ENCODE data around the gene AFTPH.

The AFTPH gene

DNA sequence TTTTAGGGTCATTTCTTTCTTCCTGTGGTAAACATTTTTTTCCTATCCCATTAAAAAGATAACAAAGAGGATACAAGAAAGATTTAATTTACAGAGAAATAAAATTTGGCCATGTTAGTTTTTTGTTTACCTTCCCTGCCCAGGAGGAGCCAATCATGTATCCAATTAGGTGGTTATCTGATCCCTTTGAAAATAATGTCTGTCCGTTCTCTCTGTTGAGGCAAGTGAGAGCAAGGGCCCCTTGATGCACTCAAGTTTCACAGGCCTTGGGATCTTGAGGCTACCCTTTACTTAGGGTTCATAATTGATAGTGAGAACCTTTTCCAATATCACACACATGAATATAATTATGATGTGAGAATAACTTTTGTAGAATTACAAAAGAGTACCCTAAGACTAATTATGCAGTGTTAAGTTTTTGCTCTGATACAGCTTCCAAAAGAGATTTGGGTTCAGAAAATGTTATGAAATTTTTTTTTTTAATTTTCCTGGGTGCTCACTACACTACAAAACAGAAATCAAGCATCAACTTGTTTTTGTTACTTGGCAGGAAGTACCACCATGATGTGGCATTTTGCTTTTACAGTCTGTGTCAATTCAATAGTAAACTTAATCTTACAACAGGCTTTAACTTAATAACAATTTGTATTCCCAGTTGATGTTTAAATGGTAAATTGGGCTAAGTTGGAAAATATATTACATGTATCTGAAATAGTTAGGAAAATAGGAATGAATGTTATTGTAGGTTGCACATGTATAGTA is 42.0 kb downstream of the AFTPH start:
- H3K9me2 ChIP-seq (replicated peaks; ENCODE audit: control insufficient read depth, low read length) = no peaks in the 10 kb centered on the region
- peaks cover 9% of the 10 kb centered on the region for H3F3A ChIP-seq (ENCODE audit: control insufficient read depth, insufficient read depth)
- H3K4me1 ChIP-seq (ENCODE audit: control insufficient read depth, low read length) = peaks cover 15% of the 10 kb centered on the region
- H3K27ac ChIP-seq (ENCODE audit: low read depth, low read length) = no peak overlapping the region
- no peak overlapping the region for H3K4me2 ChIP-seq (ENCODE audit: low read length)
- peaks cover 8% of the 10 kb centered on the region for H3K36me3 ChIP-seq (ENCODE audit: control insufficient read depth, low read length)
- no peaks in the 10 kb centered on the region for H3K9me3 ChIP-seq (ENCODE audit: control insufficient read depth, insufficient read depth, low read length)
- TF ChIP-seq EZH2phosphoT487 (IDR thresholded peaks at IDR 0.05; ENCODE audit: borderline replicate concordance, low read length) = no peak
- TF ChIP-seq, protein P1, sequence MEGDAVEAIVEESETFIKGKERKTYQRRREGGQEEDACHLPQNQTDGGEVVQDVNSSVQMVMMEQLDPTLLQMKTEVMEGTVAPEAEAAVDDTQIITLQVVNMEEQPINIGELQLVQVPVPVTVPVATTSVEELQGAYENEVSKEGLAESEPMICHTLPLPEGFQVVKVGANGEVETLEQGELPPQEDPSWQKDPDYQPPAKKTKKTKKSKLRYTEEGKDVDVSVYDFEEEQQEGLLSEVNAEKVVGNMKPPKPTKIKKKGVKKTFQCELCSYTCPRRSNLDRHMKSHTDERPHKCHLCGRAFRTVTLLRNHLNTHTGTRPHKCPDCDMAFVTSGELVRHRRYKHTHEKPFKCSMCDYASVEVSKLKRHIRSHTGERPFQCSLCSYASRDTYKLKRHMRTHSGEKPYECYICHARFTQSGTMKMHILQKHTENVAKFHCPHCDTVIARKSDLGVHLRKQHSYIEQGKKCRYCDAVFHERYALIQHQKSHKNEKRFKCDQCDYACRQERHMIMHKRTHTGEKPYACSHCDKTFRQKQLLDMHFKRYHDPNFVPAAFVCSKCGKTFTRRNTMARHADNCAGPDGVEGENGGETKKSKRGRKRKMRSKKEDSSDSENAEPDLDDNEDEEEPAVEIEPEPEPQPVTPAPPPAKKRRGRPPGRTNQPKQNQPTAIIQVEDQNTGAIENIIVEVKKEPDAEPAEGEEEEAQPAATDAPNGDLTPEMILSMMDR (IDR thresholded peaks at IDR 0.05; ENCODE audit: low read depth, low read length, poor library complexity, severe bottlenecking) = no peak
- H3K79me2 ChIP-seq (ENCODE audit: control insufficient read depth, low read length) = peaks cover 32% of the 10 kb centered on the region
- no peaks in the 10 kb centered on the region for H4K20me1 ChIP-seq (ENCODE audit: control insufficient read depth, insufficient read depth, low read depth, low read length)
- no peak overlapping the region for H3K4me3 ChIP-seq (ENCODE audit: low read length)
- H3K27me3 ChIP-seq (ENCODE audit: control insufficient read depth, low read length) = no peaks in the 10 kb centered on the region

GRCh38 chr2:64567473-64567872 is 43.3 kb downstream of the AFTPH start:
- Histone ChIP-seq H3K27ac (ENCODE audit: low read depth, low read length) (no peak overlapping the region), H3K36me3 (ENCODE audit: control insufficient read depth, low read length) (peaks cover 20% of the 10 kb centered on the region), H3K27me3 (ENCODE audit: control insufficient read depth, low read length) (no peaks in the 10 kb centered on the region), H3K79me2 (ENCODE audit: control insufficient read depth, low read length) (peaks cover 27% of the 10 kb centered on the region), H3K4me2 (ENCODE audit: low read length) (no peak overlapping the region), H4K20me1 (ENCODE audit: control insufficient read depth, insufficient read depth, low read depth, low read length) (no peaks in the 10 kb centered on the region), H3K9me3 (ENCODE audit: control insufficient read depth, insufficient read depth, low read length) (no peaks in the 10 kb centered on the region), H3K4me3 (ENCODE audit: low read length) (no peak overlapping the region), H3K9me2 (replicated peaks; ENCODE audit: control insufficient read depth, low read length) (no peaks in the 10 kb centered on the region), H3K4me1 (ENCODE audit: control insufficient read depth, low read length) (peaks cover 6% of the 10 kb centered on the region), H3F3A (ENCODE audit: control insufficient read depth, insufficient read depth) (no peaks in the 10 kb centered on the region)
- TF ChIP-seq, protein P1 (IDR thresholded peaks at IDR 0.05; ENCODE audit: low read depth, low read length, poor library complexity, severe bottlenecking) = no peak
- TF ChIP-seq EZH2phosphoT487 (IDR thresholded peaks at IDR 0.05; ENCODE audit: borderline replicate concordance, low read length) = no peak

DNA sequence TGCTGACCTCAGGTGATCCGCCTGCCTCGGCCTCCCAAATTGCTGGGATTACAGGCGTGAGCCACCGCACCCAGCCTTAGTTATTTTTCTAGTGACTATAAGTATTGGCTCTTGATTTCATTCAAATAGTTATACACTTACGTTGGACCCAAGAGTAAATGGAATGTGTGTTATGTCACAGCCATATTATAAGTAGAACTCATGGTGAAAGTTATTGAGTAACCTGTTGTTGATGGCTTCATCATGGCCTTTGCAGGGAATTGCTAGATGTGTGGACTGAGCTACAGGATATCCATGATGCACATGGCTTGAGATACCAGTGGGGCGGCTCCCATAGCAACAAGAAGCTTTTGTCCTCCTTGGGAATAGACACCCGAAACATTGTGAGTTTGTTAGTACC is 44.7 kb downstream of the AFTPH start:
- peaks cover 13% of the 10 kb centered on the region for H3K79me2 ChIP-seq (ENCODE audit: control insufficient read depth, low read length)
- H3K27me3 ChIP-seq (ENCODE audit: control insufficient read depth, low read length) = no peaks in the 10 kb centered on the region
- H3K9me2 ChIP-seq (replicated peaks; ENCODE audit: control insufficient read depth, low read length) = no peaks in the 10 kb centered on the region
- H3K9me3 ChIP-seq (ENCODE audit: control insufficient read depth, insufficient read depth, low read length) = no peaks in the 10 kb centered on the region
- TF ChIP-seq, protein P1 (IDR thresholded peaks at IDR 0.05; ENCODE audit: low read depth, low read length, poor library complexity, severe bottlenecking) = no peak
- no peak for TF ChIP-seq EZH2phosphoT487 (IDR thresholded peaks at IDR 0.05; ENCODE audit: borderline replicate concordance, low read length)
- no peak overlapping the region for H3K4me2 ChIP-seq (ENCODE audit: low read length)
- no peaks in the 10 kb centered on the region for H4K20me1 ChIP-seq (ENCODE audit: control insufficient read depth, insufficient read depth, low read depth, low read length)
- H3K36me3 ChIP-seq (ENCODE audit: control insufficient read depth, low read length) = peaks cover 33% of the 10 kb centered on the region
- H3K4me3 ChIP-seq (ENCODE audit: low read length) = no peak overlapping the region
- H3F3A ChIP-seq (ENCODE audit: control insufficient read depth, insufficient read depth) = no peaks in the 10 kb centered on the region
- H3K27ac ChIP-seq (ENCODE audit: low read depth, low read length) = no peak overlapping the region
- H3K4me1 ChIP-seq (ENCODE audit: control insufficient read depth, low read length) = no peaks in the 10 kb centered on the region
